GM19328 (cell line): Measurements from ENCODE around the gene PLPP4.
A peak's percentile ranks its signal among the peaks of the same experiment; 100 is the strongest.

Source experiments
- ATAC-seq: cut with Tn5 transposase; IDR thresholded peaks from one replicate; pipeline ENCODE4 v1.9.1; 2021; ENCODE audit warnings: mild to moderate bottlenecking, moderate library complexity; ENCODE audit not compliant: unreplicated experiment

The PLPP4 gene

GRCh38 chr10:120606051-120606764, 149.2 kb downstream of the PLPP4 start:
- ATAC-seq, result peak; percentile 56

GRCh38 chr10:120607016-120607709, 150.1 kb downstream of the PLPP4 start:
- no peak for ATAC-seq

- no peak for ATAC-seq
Observed at GRCh38 chr10:120607710-120608703, 151.0 kb downstream of the PLPP4 start.

GRCh38 chr10:120609006-120609405, 152.0 kb downstream of the PLPP4 start:
- ATAC-seq, result no peak

GRCh38 chr10:120610791-120611190, 153.8 kb downstream of the PLPP4 start:
- no peak for ATAC-seq

GRCh38 chr10:120612756-120613155, 155.7 kb downstream of the PLPP4 start:
- no peak for ATAC-seq

- ATAC-seq, result no peak
Observed at GRCh38 chr10:120613180-120613579, 156.2 kb downstream of the PLPP4 start.

- no peak for ATAC-seq
Observed at GRCh38 chr10:120614680-120615079, 157.7 kb downstream of the PLPP4 start.

GRCh38 chr10:120616311-120616911, 159.4 kb downstream of the PLPP4 start:
- no peak for ATAC-seq

- ATAC-seq, result no peak
Observed at GRCh38 chr10:120628197-120628596, 171.2 kb downstream of the PLPP4 start.

- no peak for ATAC-seq
Observed at GRCh38 chr10:120630266-120630665, 173.2 kb downstream of the PLPP4 start.

GRCh38 chr10:120632047-120632446, 175.0 kb downstream of the PLPP4 start:
- no peak for ATAC-seq

GRCh38 chr10:120632942-120633341, 175.9 kb downstream of the PLPP4 start:
- ATAC-seq, result no peak

GRCh38 chr10:120634659-120635058, 177.6 kb downstream of the PLPP4 start:
- ATAC-seq, result no peak
